Type B pancreatic cell (in vitro differentiated cells): Measurements from ENCODE around the gene TXK. TPM values are rescaled to one million over a fixed set of nuclear protein-coding genes. Genes with fewer than 3 reads are reported as not detected.

Experiments used
- DNase-seq: peaks from one replicate; pipeline ENCODE4 v3.0.0; 2021; ENCODE audit warnings: mixed read lengths; ENCODE audit not compliant: unreplicated experiment; ENCODE audit errors: extremely low spot score
- H3K27ac Mint-ChIP-seq: 2 replicates; pipeline ENCODE4 v1.8.0; 2021; ENCODE audit warnings: mild to moderate bottlenecking, mixed read lengths
- H3K27me3 Mint-ChIP-seq: 2 replicates; pipeline ENCODE4 v1.8.0; 2021; ENCODE audit warnings: mixed read lengths
- H3K36me3 Mint-ChIP-seq: 2 replicates; pipeline ENCODE4 v1.8.0; 2021; ENCODE audit warnings: mixed read lengths
- H3K4me1 Mint-ChIP-seq: one replicate; pipeline ENCODE4 v1.8.0; 2021; ENCODE audit warnings: mixed read lengths; ENCODE audit not compliant: unreplicated experiment
- H3K4me3 Mint-ChIP-seq: 2 replicates; pipeline ENCODE4 v1.8.0; 2021; ENCODE audit warnings: mild to moderate bottlenecking, mixed read lengths
- H3K9me3 Mint-ChIP-seq: 2 replicates; pipeline ENCODE4 v1.8.0; 2021; ENCODE audit warnings: mixed read lengths
- CTCF ChIP-seq: fragments of 200-600 bp; sonication (generic); conservative IDR thresholded peaks from 2 replicates; pipeline ENCODE4 v1.5.0; 2021; ENCODE audit warnings: antibody characterized with exemption, mild to moderate bottlenecking
- total RNA-seq: library from RNA; stranded (reverse); gene quantifications from 2 replicates; pipeline ENCODE4 v1.2.1, GENCODE V29; 2021; ENCODE audit warnings: low replicate concordance

The TXK gene
- total RNA-seq, 1 donor from 2014 or later: 1.3 TPM

GRCh38 chr4:48025005-48025404 is 109.0 kb downstream of the TXK start:
- Mint-ChIP-seq H3K9me3 (no peaks in the 10 kb centered on the region), H3K4me1 (peaks cover 10% of the 10 kb centered on the region), H3K27ac (no peak overlapping the region), H3K27me3 (no peaks in the 10 kb centered on the region), H3K4me3 (no peak overlapping the region), H3K36me3 (peaks cover 19% of the 10 kb centered on the region)
- no peak for DNase-seq
- TF ChIP-seq CTCF: no peak

GRCh38 chr4:48024522-48024921 is 109.5 kb downstream of the TXK start:
- DNase-seq: no peak
- Mint-ChIP-seq H3K4me1 (peaks cover 10% of the 10 kb centered on the region), H3K27ac (no peak overlapping the region), H3K4me3 (no peak overlapping the region), H3K36me3 (peaks cover 19% of the 10 kb centered on the region), H3K27me3 (no peaks in the 10 kb centered on the region), H3K9me3 (no peaks in the 10 kb centered on the region)
- TF ChIP-seq CTCF: no peak

- H3K36me3 Mint-ChIP-seq: peaks cover 6% of the 10 kb centered on the region
- DNase-seq: no peak
- H3K4me1 Mint-ChIP-seq: peaks cover 10% of the 10 kb centered on the region
- H3K9me3 Mint-ChIP-seq: no peaks in the 10 kb centered on the region
- no peak for TF ChIP-seq CTCF
- H3K27me3 Mint-ChIP-seq: peaks cover 12% of the 10 kb centered on the region
- peak overlapping the region; percentile 6 for H3K27ac Mint-ChIP-seq
- no peak overlapping the region for H3K4me3 Mint-ChIP-seq
These were observed 111.8 kb downstream of the TXK start for GRCh38 chr4:48022192-48022799.

GRCh38 chr4:48021100-48021499 is 113.0 kb downstream of the TXK start:
- H3K4me3 Mint-ChIP-seq: no peak overlapping the region
- DNase-seq: no peak
- H3K9me3 Mint-ChIP-seq: no peaks in the 10 kb centered on the region
- no peak for TF ChIP-seq CTCF
- H3K27me3 Mint-ChIP-seq: peaks cover 12% of the 10 kb centered on the region
- H3K4me1 Mint-ChIP-seq: peaks cover 12% of the 10 kb centered on the region
- H3K27ac Mint-ChIP-seq: no peak overlapping the region
- H3K36me3 Mint-ChIP-seq: peaks cover 3% of the 10 kb centered on the region

GRCh38 chr4:48018112-48018511 is 115.9 kb downstream of the TXK start:
- H3K4me3 Mint-ChIP-seq: peak overlapping the region; percentile 88
- TF ChIP-seq CTCF: no peak
- peaks cover 4% of the 10 kb centered on the region for H3K36me3 Mint-ChIP-seq
- DNase-seq: no peak
- peaks cover 11% of the 10 kb centered on the region for H3K4me1 Mint-ChIP-seq
- peaks cover 12% of the 10 kb centered on the region for H3K27me3 Mint-ChIP-seq
- peak overlapping the region; percentile 96 for H3K27ac Mint-ChIP-seq
- peaks cover 5% of the 10 kb centered on the region for H3K9me3 Mint-ChIP-seq
